Keratinocyte (primary cell): ENCODE results near the gene STX8.

Experiments
- EZH2 ChIP-seq: IDR thresholded peaks from one replicate; pipeline ENCODE4 v1.6.1; 2012; ENCODE audit warnings: inconsistent platforms, mild to moderate bottlenecking, low read length, moderate library complexity
- TF ChIP-seq, protein P1 (sequence below), 3 experiments: IDR thresholded peaks in 1 of 3; conservative IDR thresholded peaks in 1 of 3; optimal IDR thresholded peaks in 1 of 3; 2 replicates in 2 of 3; 3 replicates in 1 of 3; pipeline versions ENCODE3 to v1.5.1; 2011; ENCODE audit warnings: low read length in 3 of 3, mild to moderate bottlenecking in 3 of 3, moderate library complexity in 2 of 3, control low read depth in 1 of 3, inconsistent platforms in 1 of 3; ENCODE audit not compliant: insufficient read depth in 2 of 3; ENCODE audit errors: extremely low read depth in 1 of 3

DNA sequence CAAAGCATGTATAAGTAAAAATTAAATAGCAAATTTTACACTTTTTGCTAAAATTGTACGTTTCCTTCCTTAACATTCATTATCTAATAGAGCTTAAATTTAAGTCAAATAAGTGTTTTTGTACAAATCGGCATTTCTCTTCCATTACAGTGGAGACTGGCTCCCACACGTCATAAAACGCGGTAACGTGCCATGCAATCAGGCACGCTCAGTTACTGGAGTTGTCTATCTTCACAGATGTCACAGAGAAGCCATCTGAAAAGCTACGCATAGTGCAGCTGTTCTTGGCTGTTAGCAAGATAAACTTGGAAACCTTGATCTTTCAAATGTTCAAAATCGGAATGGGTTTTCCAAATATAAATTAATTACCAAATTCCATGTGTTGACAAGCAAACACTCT lies 165.3 kb downstream of the STX8 start:
- TF ChIP-seq, protein P1, sequence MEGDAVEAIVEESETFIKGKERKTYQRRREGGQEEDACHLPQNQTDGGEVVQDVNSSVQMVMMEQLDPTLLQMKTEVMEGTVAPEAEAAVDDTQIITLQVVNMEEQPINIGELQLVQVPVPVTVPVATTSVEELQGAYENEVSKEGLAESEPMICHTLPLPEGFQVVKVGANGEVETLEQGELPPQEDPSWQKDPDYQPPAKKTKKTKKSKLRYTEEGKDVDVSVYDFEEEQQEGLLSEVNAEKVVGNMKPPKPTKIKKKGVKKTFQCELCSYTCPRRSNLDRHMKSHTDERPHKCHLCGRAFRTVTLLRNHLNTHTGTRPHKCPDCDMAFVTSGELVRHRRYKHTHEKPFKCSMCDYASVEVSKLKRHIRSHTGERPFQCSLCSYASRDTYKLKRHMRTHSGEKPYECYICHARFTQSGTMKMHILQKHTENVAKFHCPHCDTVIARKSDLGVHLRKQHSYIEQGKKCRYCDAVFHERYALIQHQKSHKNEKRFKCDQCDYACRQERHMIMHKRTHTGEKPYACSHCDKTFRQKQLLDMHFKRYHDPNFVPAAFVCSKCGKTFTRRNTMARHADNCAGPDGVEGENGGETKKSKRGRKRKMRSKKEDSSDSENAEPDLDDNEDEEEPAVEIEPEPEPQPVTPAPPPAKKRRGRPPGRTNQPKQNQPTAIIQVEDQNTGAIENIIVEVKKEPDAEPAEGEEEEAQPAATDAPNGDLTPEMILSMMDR (optimal IDR thresholded peaks at IDR 0.05 in 1 of 3, IDR thresholded peaks at IDR 0.05 in 1 of 3, conservative IDR thresholded peaks at IDR 0.05 in 1 of 3; ENCODE audit: extremely low read depth in 1 of 3, insufficient read depth in 2 of 3, low read length in 3 of 3) = no peak
- no peak for TF ChIP-seq EZH2
